MG63 (cell line): ENCODE results near the gene PC. TPM values are rescaled to one million over a fixed set of nuclear protein-coding genes. Genes with fewer than 3 reads are reported as not detected.

Experiments
- DNase-seq: peaks from one replicate; pipeline ENCODE4 v3.0.0-alpha.2; 2020
- H3K27me3 ChIP-seq: fragments of 250-450 bp; sonication (Bioruptor Pico); 2 replicates; pipeline ENCODE4 v1.5.1; 2020; ENCODE audit warnings: mild to moderate bottlenecking, moderate library complexity
- H3K36me3 ChIP-seq: fragments of 250-450 bp; sonication (Bioruptor Pico); 2 replicates; pipeline ENCODE4 v1.5.1; 2020; ENCODE audit warnings: mild to moderate bottlenecking, moderate library complexity
- H3K4me3 ChIP-seq: fragments of 250-450 bp; sonication (Bioruptor Pico); 2 replicates; pipeline ENCODE4 v1.5.1; 2020; ENCODE audit warnings: mild to moderate bottlenecking, moderate library complexity
- H3K9me3 ChIP-seq: fragments of 250-450 bp; sonication (Bioruptor Pico); 2 replicates; pipeline ENCODE4 v1.5.1; 2020; ENCODE audit warnings: mild to moderate bottlenecking, moderate library complexity
- total RNA-seq: library from RNA; depleted of rRNA; stranded (reverse); fragments of >200 nt; shearing (Covaris generic); gene quantifications from 2 replicates; pipeline ENCODE4 v1.2.3, GENCODE V29; 2014; ENCODE audit warnings: low replicate concordance

The PC gene
- total RNA-seq, 1 experiment from 2014 or later, result 13.0 TPM

- Histone ChIP-seq H3K9me3 (no peaks in the 10 kb centered on the region), H3K36me3 (no peaks in the 10 kb centered on the region), H3K4me3 (no peak overlapping the region), H3K27me3 (no peaks in the 10 kb centered on the region)
- DNase-seq, result no peak
These were observed 28.0 kb upstream of the PC start for GRCh38 chr11:66986178-66986545.

GRCh38 chr11:66985508-66986177, 27.5 kb upstream of the PC start:
- no peaks in the 10 kb centered on the region for H3K27me3 ChIP-seq
- H3K4me3 ChIP-seq, result no peak overlapping the region
- H3K36me3 ChIP-seq, result no peaks in the 10 kb centered on the region
- DNase-seq, result no peak
- no peaks in the 10 kb centered on the region for H3K9me3 ChIP-seq

GRCh38 chr11:66983275-66983924, 25.2 kb upstream of the PC start:
- DNase-seq, result no peak
- Histone ChIP-seq H3K27me3 (no peaks in the 10 kb centered on the region), H3K36me3 (no peaks in the 10 kb centered on the region), H3K9me3 (peaks cover 5% of the 10 kb centered on the region; the same call in 1 of the 2 replicates), H3K4me3 (no peak overlapping the region)

GRCh38 chr11:66981976-66982578, 23.9 kb upstream of the PC start:
- Histone ChIP-seq H3K27me3 (no peaks in the 10 kb centered on the region), H3K4me3 (no peak overlapping the region)
- peak; percentile 92 for DNase-seq

GRCh38 chr11:66979336-66979980, 21.3 kb upstream of the PC start:
- H3K27me3 ChIP-seq, result no peaks in the 10 kb centered on the region
- peak; percentile 68 for DNase-seq
- peaks cover 10% of the 10 kb centered on the region for H3K9me3 ChIP-seq

More at GRCh38 chr11:66981976-66982578, 23.9 kb upstream of the PC start:
- H3K9me3 ChIP-seq, result peaks cover 10% of the 10 kb centered on the region
- H3K36me3 ChIP-seq, result no peaks in the 10 kb centered on the region

DNA sequence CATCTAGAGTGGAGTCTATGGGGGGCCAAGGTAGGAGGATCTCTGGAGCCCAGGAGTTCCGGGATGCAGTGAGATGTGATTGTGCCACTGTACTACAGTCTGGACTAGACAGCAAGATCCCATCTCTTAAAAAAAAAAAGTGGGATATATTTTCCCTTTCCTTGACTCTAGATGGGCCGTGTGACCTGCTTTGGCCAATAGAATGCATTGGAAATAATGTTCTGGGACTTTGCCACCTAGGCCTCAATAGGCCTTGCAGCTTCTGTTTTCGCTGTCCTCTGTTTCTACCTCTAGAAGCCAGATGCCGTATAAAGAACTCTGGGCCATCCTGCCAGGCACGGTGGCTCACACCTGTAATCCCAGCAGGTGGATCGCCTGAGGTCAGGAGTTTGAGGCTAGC, 20.5 kb upstream of the PC start:
- DNase-seq, result no peak
- no peak overlapping the region for H3K4me3 ChIP-seq
- no peaks in the 10 kb centered on the region for H3K27me3 ChIP-seq
- H3K36me3 ChIP-seq, result no peaks in the 10 kb centered on the region
- peaks cover 10% of the 10 kb centered on the region for H3K9me3 ChIP-seq

More at GRCh38 chr11:66979336-66979980, 21.3 kb upstream of the PC start:
- Histone ChIP-seq H3K36me3 (no peaks in the 10 kb centered on the region), H3K4me3 (no peak overlapping the region)

DNA sequence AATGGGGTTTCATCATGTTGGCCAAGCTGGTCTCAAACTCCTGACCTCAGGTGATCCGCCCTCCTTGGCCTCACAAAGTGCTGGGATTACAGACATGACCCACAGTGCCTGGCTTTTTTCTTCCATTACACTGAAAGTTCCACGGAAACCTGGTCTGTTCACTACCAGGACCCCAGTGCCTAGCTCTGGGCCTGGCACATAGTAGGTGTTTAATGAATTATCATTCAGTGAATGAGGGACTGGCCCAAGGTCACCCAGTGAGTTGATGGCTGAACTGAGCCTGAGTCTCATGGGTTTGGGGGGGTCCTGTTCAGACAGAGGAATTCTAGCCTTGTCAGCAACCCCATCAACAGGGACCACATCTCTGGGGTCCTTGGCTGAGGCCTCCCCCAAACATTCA, 20.0 kb upstream of the PC start:
- DNase-seq, result no peak
- peaks cover 10% of the 10 kb centered on the region for H3K9me3 ChIP-seq
- no peaks in the 10 kb centered on the region for H3K36me3 ChIP-seq
- H3K4me3 ChIP-seq, result no peak overlapping the region
- no peaks in the 10 kb centered on the region for H3K27me3 ChIP-seq

- Histone ChIP-seq H3K4me3 (no peak overlapping the region), H3K9me3 (peaks cover 10% of the 10 kb centered on the region), H3K27me3 (no peaks in the 10 kb centered on the region), H3K36me3 (no peaks in the 10 kb centered on the region)
- DNase-seq, result no peak
These were observed 18.7 kb upstream of the PC start for GRCh38 chr11:66976925-66977324.

DNA sequence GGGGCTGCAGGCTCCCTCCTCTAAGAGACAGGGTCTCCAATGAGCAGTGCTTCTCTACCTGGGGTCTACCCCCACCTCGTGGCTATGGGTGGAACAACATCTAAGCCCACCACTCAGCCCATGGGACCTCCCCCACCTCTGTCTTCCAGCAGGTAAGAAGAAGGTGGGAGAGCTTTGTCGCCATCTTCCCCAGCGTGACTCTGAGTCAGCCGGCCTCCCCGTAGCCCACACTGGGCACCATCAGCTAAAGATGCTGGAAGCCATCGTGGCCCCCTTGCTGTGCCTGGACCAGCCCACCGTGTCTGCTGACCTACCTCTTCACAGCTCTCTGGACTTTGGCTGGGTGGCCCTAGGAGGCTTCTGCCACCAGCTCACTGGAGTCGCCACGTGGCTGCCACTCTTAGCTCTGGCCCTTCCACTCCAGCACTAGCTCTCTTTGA, 17.9 kb upstream of the PC start:
- DNase-seq, result no peak
- H3K36me3 ChIP-seq, result no peaks in the 10 kb centered on the region
- no peak overlapping the region for H3K4me3 ChIP-seq
- no peaks in the 10 kb centered on the region for H3K27me3 ChIP-seq
- H3K9me3 ChIP-seq, result peaks cover 10% of the 10 kb centered on the region

GRCh38 chr11:66975405-66976027, 17.3 kb upstream of the PC start:
- Histone ChIP-seq H3K36me3 (no peaks in the 10 kb centered on the region), H3K9me3 (peaks cover 10% of the 10 kb centered on the region), H3K4me3 (no peak overlapping the region), H3K27me3 (no peaks in the 10 kb centered on the region)
- no peak for DNase-seq

GRCh38 chr11:66974724-66975404, 16.7 kb upstream of the PC start, which contains the start of gene C11orf86:
TSS of gene C11orf86 (plus strand) at chr11:66975304. CDS start at chr11:66975363, 59 bp downstream.
- Histone ChIP-seq H3K9me3 (peaks cover 10% of the 10 kb centered on the region), H3K36me3 (no peaks in the 10 kb centered on the region), H3K27me3 (no peaks in the 10 kb centered on the region), H3K4me3 (no peak within 1 kb of the TSS)
- no peak for DNase-seq

DNA sequence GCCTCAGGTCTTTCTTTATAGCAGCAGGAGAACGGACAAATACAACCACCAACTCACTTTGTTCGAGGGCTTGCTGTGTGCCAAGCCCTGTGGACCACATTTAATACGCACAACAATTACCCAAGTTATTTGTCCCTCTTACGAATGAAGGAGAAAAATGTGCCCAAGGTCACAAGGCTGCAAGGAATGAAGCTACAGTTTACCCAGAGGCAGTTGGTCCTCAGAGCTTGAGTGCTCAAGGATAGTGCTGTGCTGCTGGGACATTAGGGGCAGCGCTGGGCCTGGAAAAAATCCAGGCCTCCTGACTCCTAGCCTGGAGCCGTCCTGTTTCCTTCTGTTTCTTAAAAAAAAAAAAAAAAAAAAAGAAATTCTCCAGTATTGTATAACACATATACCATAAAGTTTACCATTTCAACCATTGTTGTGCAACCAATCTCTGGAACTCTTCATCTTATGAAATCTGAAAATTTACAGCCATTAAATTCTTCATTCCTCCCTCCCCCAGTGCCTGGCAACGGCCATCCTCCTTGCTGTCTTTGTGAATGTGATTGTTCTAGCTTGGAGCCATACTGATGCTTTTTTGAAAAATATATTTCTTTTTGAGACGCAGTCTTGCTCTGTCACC, 15.9 kb upstream of the PC start:
- Histone ChIP-seq H3K9me3 (peaks cover 10% of the 10 kb centered on the region), H3K36me3 (no peaks in the 10 kb centered on the region), H3K27me3 (no peaks in the 10 kb centered on the region), H3K4me3 (no peak overlapping the region)
- DNase-seq, result no peak

DNA sequence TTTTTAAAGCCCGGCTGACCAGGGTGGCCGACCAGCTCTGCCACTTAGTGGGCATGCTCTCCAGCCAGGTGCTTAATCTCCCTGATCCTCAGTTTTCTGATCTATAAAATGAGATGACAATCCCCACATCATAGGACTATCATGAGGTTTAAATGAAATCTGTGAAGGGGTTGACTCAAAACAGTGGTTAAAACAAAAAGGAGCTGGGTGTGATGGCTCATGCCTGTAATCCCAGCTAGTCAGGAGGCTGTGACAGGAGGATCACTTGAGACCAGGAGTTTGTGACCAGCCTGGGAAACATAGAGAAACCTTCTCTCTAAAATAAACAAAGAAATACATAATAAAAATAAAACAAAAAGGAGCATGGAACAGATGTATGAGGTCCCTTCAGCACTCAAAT, 13.3 kb upstream of the PC start:
- Histone ChIP-seq H3K4me3 (no peak overlapping the region), H3K27me3 (no peaks in the 10 kb centered on the region)
- DNase-seq, result no peak

GRCh38 chr11:66970807-66971442, 12.7 kb upstream of the PC start:
- Histone ChIP-seq H3K36me3 (no peaks in the 10 kb centered on the region), H3K27me3 (no peaks in the 10 kb centered on the region), H3K9me3 (no peaks in the 10 kb centered on the region), H3K4me3 (no peak overlapping the region)
- peak; percentile 92 for DNase-seq

More for the DNA sequence above, 13.3 kb upstream of the PC start:
- no peaks in the 10 kb centered on the region for H3K36me3 ChIP-seq
- H3K9me3 ChIP-seq, result no peaks in the 10 kb centered on the region

- no peak overlapping the region for H3K4me3 ChIP-seq
- no peak for DNase-seq
- no peaks in the 10 kb centered on the region for H3K9me3 ChIP-seq
- H3K36me3 ChIP-seq, result no peaks in the 10 kb centered on the region
- no peaks in the 10 kb centered on the region for H3K27me3 ChIP-seq
These were observed 12.2 kb upstream of the PC start for GRCh38 chr11:66970371-66970806.
